ENCODE measurements around the gene ZNF580. TPM values are rescaled to one million over a fixed set of nuclear protein-coding genes. Genes with fewer than 3 reads are reported as not detected.

ZNF580 gene
- total RNA-seq, 1 experiment from 2014 or later: 22.8 TPM

- Histone ChIP-seq H2BK20ac (ENCODE audit: low read depth, low read length, poor library complexity, severe bottlenecking) (no peak overlapping the region), H4K8ac (replicated peaks; ENCODE audit: insufficient read length, low read depth, low read length) (no peak overlapping the region), H3K79me1 (ENCODE audit: insufficient read depth, low read depth, low read length, poor library complexity, severe bottlenecking) (peaks cover 3% of the 10 kb centered on the region), H3K4me1 (ENCODE audit: insufficient read depth, low read length) (no peaks in the 10 kb centered on the region), H4K5ac (ENCODE audit: insufficient read length, low read depth, low read length) (no peak overlapping the region), H3T11ph (ENCODE audit: low read length) (no peak overlapping the region), H4K91ac (ENCODE audit: insufficient read length, low read depth, low read length) (no peak overlapping the region), H3K79me2 (ENCODE audit: insufficient read depth, low read length) (0 out of 2 replicates have a peak, but pooled peaks cover 1% of the 10 kb centered on the region), H3K23me2 (ENCODE audit: insufficient read length, low read depth, low read length, poor library complexity, severe bottlenecking) (no peaks in the 10 kb centered on the region), H3K9ac (ENCODE audit: extremely low read depth, insufficient read length, low read length) (no peak overlapping the region), H2BK120ac (ENCODE audit: low read depth, low read length, poor library complexity, severe bottlenecking) (no peak overlapping the region), H3K56ac (ENCODE audit: insufficient read length, low read depth, low read length) (no peak overlapping the region), H3K4me2 (ENCODE audit: insufficient read depth, insufficient read length, low read length) (no peak overlapping the region), H3K27ac (ENCODE audit: insufficient read length, low read depth, low read length) (no peak overlapping the region), H3K9me3 (ENCODE audit: control insufficient read depth, low read depth, low read length) (no peaks in the 10 kb centered on the region), H4K20me1 (ENCODE audit: control insufficient read depth, insufficient read depth, insufficient read length) (no peaks in the 10 kb centered on the region), H2BK5ac (ENCODE audit: insufficient read length, low read length) (no peak overlapping the region), H3K23ac (ENCODE audit: insufficient read length, low read depth, low read length) (no peak overlapping the region), H3K18ac (ENCODE audit: insufficient read length, low read depth, low read length) (no peak overlapping the region), H2AK5ac (ENCODE audit: insufficient read length, low read length) (no peak overlapping the region), H2BK12ac (ENCODE audit: insufficient read length, low read depth, low read length) (no peak overlapping the region), H2AFZ (ENCODE audit: low read length) (no peak overlapping the region), H3K4ac (ENCODE audit: low read depth, low read length) (no peak overlapping the region), H3K14ac (ENCODE audit: insufficient read depth, low read length) (no peak overlapping the region), H2BK15ac (ENCODE audit: low read depth, low read length) (no peak overlapping the region), H3K27me3 (ENCODE audit: insufficient read depth, low read length) (no peaks in the 10 kb centered on the region)
- Mint-ChIP-seq H3K4me3 (no peak overlapping the region), H3K4me1 (no peaks in the 10 kb centered on the region), H3K27me3 (ENCODE audit: low read depth) (no peaks in the 10 kb centered on the region), H3K9me3 (no peaks in the 10 kb centered on the region; a peak in 1 of 5 replicates), H3K27ac (no peak overlapping the region; a peak in 1 of 7 replicates), H3K36me3 (ENCODE audit: insufficient read depth in 1 of 3, low read depth in 3 of 3) (peaks cover 29 to 64% (median 44%) of the 10 kb centered on the region in 3 experiments)
- TF ChIP-seq CTCF (conservative IDR thresholded peaks at IDR 0.05): no peak
- WGBS (ENCODE audit: extremely low coverage, insufficient read length, low lambda C conversion rate): no CpG with 5 or more reads among the region's 6 CpGs
- no peak for DNase-seq
Observed at GRCh38 chr19:55685776-55686175, 45.0 kb downstream of the ZNF580 start.
